DMS79 (cell line): ENCODE results near the gene STRADB.
A peak's percentile ranks its signal among the peaks of the same experiment; 100 is the strongest.
"Not testable (repeated sequence)": the region's sequence is repeated elsewhere in the genome, so short reads cannot be mapped to it uniquely, and the experiment has no call there.

Experiments used
- DNase-seq: peaks from one replicate; lab custom pipeline; 2025; lab: John Stamatoyannopoulos, UW

STRADB gene, protein sequence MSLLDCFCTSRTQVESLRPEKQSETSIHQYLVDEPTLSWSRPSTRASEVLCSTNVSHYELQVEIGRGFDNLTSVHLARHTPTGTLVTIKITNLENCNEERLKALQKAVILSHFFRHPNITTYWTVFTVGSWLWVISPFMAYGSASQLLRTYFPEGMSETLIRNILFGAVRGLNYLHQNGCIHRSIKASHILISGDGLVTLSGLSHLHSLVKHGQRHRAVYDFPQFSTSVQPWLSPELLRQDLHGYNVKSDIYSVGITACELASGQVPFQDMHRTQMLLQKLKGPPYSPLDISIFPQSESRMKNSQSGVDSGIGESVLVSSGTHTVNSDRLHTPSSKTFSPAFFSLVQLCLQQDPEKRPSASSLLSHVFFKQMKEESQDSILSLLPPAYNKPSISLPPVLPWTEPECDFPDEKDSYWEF

DNA sequence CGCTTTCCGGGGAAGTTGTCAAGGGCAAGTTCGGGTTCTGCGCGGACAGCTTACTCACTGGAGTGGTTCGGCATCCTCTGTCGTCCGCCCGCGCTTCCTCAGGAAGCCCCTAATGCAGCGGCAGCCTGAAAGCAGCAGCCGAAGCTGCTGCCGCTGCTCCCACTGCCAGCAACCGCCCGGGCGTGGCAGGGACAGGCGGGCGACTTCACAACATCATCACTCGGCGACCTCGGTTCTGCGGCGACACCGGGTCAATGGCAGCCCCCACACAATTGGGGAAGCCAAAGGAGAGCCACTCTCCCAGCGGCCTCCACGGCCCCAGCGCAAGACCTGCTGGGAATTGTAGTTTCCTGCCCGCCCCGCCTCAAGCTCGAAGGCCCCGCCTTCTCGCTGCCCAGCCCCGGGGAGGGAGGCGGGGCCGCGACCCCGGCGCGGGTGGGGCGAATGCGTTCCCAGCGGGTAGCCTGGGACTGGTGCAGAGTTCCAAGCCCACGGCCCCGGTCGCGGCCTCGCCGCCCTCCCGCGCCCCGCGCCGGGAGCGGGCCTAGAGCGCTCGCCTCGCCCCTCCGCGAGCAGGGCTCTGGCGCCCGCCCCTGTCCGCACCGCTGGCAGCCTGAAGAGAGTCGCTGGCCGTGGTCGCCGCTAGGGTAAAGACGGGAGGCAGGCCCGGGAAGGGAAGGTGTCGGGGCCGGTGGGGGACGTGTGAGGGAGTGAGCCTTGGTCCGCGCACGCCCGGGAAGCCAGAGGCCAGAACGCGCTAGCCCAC, at the start of gene STRADB, which contains the start of gene TRAK2:
TSS of gene STRADB (plus strand) at position 449 of the 766 bp plus-strand sequence. CDS start 3,101 bp downstream, outside the sequence.
TSS of gene TRAK2 (minus strand) at position 167 of the 766 bp plus-strand sequence. CDS start 30,951 bp downstream, outside the sequence.
- peak; percentile 84 for DNase-seq

DNA sequence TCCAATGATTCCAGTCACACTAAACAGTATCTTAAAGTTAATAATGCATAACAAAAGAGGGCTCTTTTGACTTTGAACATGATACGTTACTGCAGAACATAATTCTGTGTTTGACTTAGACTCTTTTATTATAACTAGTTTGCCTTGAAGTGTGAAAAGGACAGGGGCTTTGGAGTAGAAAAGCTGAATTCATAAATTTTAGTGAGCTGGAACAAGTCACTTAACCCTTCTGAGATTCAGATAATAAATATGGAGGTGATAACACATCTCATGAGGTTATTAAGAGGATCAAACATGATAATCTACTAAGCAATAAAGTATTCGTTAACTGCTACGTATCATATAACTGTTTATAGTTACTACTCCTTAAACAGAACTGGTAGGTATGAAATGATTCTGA, 49.7 kb upstream of the STRADB start:
- peak; percentile 73 for DNase-seq

DNA sequence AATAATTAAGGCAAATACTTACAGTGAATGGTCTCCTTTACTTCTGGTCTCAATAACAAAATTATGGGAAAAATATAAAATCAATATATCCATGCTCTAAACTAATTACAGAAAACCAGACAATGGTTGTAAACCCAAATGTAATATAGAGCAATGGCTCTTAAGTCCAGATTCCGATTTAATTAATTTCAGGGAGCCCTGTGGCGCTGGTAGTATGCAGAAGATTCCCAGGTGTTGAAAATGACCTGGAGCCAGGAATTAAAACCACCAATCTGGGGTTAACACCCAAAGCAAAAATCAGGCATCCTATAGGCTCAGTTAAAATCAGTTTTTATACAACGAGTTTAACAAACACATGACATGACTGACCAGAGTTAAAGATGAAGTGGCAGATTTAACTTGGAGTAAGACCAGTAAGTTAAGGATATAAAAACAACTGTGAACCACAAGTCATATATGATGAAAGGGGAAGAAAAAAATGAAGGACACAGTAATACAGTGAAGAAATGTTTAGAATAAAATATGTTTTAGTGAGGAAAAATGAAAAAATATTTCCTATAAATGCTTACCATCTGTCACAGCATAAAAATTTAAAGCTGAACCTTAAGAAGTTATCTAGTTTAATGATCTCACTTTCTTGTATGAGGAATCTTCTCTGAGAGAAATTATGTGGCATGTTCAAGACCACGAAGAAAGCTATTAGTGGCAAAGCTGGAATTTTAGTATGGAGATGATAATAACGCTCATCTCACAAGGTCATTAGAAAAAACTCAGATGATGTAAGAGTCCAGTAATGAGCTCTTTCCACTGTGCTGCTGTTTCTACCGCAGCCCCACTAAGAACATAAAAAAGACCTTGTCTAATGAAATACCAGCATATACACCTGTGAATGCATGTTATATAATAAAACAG, 48.6 kb upstream of the STRADB start:
- no peak for DNase-seq

DNA sequence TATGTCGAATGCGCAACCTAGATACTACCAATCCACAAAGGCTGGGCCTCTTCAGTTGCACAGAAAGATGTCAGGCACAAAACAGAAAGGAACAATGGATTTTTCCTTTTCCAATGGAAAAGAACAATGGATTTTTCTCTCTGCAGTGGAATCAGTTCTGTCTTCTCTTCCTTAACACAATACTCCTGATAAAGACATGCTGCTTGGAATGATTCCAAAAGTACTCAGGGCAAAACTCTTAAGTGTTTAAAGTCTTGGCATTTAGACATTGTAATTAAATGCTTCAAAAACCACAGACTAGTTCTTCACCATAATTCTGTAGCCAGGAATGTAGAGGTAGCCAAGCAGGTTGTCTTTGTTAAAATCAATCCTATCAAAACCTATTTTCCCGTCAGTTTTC, 47.7 kb upstream of the STRADB start:
- DNase-seq, result peak; percentile 87

DNA sequence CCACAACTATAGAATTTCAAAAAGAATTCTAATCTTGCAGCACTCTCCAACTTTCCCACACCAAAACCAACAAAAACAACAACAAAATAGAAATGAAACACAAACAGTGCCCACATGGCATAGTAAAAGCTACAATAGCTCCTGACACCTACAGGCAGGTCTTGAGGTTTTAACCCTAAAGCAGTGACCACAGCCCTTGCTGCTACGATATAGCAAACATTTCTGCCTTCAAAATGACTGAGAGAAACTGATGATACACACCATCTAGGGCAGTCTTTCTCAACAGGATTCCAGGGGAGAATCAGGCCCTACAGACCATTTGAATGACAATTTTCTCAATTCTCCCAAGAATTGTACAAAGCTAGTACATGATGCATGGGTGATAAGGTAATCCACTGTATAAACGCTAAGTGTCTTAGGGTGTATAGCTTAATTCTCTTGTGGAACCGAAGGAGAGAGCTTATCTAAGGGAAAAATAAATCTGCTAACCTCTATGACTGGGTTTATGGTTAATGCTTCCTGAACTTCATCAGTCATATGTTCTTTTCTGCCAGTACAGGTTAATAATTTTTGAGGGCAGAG, 46.8 kb upstream of the STRADB start:
- DNase-seq, result no peak

DNA sequence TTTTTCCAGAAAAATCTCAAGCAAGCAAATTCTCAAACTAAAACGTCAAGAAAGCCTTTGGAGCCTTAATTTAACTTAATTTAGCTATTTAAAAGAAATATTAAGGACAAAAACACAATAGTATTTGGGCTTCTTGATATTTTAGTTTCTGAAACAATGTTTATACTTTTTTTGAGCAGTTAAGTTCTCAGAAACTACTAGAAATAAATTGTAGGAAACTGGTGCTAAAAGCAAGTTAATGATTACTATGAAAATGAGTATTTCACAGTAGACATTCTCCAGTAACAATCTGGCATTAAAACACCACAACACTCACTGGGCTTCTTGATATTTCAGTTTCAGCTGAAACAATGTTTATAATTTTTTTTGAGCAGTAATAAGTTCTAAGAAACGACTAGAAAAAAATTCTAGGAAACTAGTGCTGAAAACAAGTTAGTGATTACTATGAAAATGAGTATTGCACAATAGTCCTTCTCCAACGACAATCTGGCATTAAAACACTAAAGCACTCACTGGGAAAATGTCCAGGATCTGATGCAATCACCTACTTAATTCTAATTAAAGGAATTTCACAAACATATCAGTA, 45.4 kb upstream of the STRADB start:
- DNase-seq, result no peak

DNA sequence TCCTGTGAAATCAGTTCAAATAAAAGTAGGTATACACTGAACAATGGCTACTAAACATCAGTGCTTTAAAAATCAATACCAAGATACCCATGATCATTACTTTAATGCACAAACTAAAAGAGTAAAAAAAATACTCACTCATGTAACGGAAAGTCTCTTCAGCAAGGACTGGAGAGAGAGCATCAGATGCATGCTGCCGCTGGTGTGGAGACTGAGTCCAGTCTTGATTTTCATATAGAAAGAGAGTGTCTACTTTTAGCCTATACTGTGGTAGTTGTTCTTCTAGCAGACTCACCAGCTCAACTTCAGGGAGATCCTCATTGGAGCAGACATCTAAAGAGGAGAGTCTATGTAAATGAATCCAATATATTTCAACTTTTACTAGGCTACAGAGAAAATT, 44.3 kb upstream of the STRADB start:
- no peak for DNase-seq

DNA sequence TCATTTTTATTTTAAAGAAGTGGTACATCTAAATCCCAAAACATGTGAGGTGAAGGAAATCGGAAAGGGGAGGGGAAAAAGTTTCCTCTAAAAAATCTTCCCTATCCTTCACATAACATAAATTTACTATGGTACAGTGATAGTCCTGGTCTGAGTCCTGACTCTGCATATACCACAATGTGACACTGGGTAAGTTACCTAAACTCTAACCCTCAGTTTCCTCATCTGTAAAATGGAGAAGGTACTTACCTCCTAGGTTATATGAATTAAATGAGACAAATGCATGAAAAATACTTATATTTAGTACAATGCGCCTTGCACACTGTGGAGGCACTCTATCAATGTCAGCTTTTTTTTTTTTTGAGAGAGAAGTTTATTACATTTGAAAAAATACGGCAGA, 42.6 kb upstream of the STRADB start:
- no peak for DNase-seq

DNA sequence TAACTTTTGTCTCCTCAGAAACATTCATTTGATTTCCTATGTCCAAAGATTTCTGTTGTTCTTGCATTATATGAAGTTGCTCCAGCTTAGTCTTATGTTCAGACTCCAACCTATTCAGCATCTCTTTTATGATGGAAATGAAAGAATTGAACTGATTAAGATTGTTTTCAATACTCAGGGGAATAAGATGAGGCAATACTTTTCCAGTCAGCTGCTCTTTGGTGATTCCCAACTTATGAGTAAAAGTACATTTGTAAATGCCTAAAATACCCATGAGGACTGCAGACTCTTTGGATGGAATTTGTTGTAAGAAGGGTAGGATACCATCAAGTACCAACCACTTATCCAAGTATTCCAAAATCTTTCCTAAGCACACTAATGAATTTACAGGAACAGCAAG, 40.1 kb upstream of the STRADB start:
- DNase-seq, result no peak

DNA sequence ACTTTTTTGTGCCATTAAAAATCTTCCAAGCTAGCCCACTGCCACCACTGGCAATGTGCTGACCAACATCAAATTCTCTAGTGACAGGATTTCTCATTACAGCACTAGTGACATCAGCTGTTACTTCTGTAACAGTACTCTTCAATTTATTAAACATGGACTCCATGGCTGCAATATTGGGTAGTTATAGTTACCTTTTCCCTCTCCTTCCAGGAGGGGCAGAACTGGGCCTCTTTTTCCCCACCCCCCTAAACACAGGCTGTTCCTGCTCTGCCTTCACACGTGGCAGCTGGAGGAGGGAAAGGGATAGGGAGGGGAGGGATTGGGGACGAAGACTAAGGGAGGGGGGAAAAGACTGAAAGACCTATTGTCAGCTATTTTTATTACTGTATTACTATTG, 38.4 kb upstream of the STRADB start:
- no peak for DNase-seq

DNA sequence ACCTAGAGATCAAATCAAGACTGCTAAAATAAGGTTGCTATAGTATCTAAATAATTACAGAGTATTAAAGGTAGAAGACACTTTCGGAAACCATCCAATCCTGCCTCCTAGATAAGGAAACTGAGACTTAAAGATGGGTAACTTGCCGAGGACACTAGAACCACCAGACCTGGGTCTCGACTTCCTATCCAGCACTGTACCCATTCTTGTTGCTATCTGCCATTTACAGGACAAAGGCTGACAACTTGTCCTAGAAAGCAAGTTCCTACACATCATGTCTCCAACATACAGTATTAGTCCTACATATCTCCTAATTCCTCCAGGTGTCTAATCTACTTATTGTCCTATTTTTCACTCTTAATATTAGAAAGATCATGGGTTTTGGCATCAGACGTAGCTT, 38.0 kb upstream of the STRADB start:
- DNase-seq, result no peak

DNA sequence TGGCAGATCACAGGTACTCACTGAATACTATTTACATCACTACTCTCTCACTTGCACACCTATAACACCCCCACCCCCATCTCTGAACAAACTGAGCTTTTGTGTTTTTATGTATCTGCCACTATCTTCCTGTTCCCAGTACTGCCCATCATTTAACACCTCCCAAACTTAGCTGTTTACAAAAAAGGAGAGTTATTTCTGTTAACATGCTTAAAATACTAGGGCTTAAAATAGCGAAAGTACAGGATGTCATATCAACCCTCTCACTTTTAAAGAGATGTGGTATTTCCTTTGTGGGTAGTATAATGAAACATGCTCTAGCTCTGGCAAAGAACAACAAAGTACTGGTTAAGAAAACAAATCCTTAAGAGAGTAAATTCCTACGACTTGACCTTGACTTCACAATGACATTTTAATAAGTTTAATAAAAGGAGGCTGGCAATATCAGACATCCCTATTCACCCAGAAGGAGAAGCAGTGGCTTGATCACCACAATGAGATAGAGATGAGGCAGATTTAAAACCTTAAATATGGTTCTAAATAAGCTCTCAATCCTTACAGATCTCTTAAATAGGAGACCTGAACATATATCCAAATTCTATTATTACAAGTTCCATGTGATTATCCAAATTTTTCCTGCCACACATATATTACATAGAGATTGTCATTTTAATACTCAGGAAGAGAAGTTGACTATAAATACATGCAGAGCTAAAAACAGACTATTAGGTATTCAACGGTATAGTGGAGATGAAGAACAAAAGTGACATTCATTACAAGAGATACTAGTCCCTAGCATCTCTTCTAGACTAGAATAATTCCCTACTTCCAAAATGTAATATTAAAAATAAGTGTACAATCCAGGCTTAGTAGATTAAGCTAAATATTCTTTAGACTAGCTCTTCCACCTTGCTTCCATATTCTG, 37.2 kb upstream of the STRADB start:
- DNase-seq, result no peak

DNA sequence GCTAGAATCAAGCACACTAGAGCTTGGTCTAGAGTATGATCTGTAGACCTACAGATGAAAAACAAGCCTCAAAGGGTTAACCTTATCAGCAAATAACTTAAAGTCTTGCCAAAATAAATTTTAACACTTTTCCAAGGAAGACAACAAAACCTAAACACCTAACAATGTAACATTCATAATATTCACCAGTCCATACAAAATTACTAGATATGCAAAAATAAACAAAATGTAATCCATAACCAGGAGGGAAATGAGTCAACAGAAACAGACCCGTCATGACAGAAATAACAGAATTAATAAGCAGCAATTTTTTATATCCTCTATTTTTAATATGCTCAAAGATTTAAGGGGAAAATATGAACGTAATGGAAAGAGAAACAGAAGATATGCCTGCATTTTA, 36.4 kb upstream of the STRADB start:
- no peak for DNase-seq

DNA sequence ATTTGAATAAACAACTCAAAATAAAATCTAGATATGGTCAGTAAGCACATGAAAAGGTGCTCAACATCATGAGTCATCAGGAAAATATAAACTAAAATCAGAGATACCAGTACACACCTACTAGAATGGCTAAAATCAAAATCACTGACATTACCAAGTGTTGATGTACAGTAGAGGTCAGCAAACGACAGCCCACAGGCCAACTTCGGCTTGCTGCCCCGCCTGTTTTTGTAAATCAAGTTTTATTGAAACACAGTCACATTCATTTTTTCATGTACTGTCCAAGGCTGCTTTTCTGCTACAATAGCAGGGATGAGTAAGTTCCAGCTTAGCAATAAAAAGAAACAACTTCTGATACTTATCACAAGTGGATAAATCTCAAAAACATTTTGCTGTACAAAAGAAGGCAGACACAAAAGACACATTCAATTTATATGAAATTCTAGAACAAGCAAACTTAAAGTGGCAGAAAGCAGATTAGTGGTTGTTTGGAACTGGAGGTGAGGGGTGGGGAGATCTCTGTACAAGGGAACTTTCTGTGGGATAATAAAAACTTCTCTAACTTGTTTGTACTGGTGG, 32.4 kb upstream of the STRADB start:
- DNase-seq, result no peak

DNA sequence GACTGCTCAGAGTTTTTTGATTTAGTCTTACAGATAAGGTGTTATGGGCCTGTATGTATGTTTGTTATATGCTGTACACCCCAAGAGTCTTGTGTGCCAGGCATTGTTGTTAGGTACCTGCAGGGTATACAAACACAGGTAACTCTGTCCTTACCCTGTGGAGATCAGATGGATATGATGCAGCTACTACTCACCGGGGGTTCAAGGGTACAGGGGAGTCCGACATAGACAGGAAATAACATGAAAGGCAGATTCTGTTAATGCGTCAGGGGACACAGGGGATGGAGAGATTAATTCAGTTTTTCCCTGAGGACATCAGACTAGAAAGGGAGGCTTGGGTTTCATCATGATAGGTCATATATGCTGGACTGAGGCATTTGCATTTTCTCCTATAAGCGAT, 31.6 kb upstream of the STRADB start:
- DNase-seq, result no peak

DNA sequence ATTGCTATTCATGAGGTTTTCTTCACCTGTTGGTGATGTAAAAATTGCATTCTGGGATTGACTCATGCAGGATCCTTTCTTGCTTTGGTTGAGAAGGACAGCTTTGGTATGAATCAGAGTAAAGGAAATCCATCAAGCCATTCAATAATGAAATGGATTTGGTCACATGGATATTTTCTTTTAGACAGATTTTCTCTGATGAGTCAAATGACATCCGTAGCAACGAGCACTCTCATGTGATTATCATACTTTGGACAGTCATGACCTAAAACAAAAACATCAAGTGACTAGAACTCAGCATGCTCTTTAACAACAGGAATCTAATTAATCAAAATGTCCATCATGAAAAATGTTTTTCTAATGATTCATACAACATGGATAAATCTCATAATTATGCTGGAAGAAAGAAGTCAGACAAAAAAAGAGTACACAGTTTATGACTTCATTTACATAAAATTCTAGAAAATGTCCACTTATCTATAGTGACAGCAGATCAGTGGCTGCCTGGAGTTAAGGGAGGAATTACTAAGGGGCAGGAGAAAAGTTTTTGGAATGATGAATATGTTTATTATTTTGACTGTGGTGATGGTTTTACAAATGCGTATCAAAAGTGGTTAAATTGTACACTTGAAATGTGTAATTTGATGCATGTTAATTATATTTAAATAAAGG, 31.0 kb upstream of the STRADB start:
- DNase-seq, result no peak

DNA sequence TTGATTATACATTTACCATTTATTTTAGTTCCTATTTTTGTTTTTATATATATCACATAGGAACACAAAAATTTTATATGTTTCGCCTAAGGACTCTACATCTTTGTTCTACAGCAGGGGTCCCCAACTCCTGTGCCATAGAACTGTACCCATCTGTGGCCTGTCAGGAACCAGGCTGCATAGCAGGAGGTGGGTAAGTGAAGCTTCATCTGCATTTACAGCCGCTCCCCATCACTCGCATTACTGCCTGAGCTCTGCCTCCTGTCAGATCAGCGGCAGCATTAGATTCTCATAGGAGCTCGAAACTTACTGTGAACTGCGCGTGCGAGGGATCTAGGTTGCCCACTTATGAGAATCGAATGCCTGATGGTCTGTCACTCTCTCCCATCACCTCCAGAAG, 25.6 kb upstream of the STRADB start:
- DNase-seq, result no peak

DNA sequence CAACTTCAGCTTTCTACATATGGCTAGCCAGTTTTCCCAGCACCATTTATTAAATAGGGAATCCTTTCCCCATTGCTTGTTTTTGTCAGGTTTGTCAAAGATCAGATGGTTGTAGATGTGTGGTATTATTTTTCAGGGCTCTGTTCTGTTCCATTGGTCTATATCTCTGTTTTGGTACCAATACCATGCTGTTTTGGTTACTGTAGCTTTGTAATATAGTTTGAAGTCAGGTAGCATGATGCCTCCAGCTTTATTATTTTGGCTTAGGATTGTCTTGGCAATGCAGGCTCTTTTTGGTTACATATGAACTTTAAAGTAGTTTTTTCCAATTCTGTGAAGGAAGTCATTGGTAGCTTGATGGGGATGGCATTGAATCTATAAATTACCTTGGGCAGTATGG, 23.2 kb upstream of the STRADB start:
- not testable (repeated sequence) for DNase-seq

DNA sequence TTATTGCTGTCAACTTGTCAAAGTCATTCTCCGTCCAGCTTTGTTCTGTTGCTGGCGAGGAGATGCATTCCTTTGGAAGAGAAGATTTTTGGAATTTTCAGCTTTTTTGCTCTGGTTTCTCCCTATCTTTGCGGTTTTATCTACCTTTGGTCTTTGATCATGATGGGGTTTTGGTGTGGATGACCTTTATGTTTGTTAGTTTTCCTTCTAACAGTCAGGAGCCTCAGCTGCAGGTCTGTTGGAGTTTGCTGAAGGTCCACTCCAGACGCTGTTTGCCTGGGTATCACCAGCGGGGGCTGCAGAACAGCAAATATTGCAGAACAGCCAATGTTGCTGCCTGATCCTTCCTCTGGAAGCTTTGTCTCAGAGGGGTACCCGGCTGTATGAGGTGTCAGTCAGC, 21.7 kb upstream of the STRADB start:
- DNase-seq, result not testable (repeated sequence)
